Fibroblast of skin of right biceps (primary cell): ENCODE results near the gene MAST3.

ENCODE experiments used
- DNase-seq: peaks from one replicate; pipeline ENCODE4 v3.0.0-alpha.2; 2013

MAST3 gene

DNA sequence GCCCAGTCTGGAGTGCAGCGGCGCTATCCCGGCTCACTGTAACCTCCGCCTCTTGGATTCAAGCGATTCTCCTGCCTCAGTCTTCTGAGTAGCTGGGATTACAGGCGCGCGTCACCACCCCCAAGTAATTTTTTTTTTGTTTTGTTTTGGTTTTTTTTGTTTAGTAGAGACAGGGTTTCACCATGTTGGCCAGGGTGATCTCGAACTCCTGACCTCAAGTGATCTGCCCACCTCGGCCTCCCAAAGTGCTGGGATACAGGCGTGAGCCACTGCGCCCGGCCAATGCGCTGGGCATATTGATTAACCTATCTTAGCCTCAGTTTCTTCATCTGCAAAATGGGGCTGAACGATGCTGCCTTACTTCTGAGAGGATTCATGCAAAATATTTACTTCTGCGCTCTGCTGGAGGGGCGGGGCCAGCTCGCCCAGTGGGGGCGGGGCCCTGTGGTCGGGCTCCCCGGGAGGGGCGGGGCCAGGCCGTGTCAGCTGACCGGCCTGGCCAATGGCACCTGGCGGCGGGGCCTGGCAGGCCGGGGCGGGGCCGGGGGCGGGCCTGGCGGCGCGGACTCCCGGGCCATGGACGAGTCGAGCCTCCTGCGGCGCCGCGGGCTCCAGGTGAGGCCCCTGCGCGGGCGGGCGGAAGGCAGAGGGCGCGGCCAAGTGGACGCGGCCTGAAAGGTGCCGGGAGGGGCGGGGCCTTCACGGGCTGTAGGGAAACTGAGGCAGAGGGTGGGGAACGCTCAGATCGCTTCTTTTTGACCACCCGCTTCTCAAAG, at the start of gene MAST3:
Gene MAST3 (plus strand): TSS at position 562 of the 776 bp plus-strand sequence. CDS start 15 bp downstream, at position 577.
- peak; percentile 74 for DNase-seq

DNA sequence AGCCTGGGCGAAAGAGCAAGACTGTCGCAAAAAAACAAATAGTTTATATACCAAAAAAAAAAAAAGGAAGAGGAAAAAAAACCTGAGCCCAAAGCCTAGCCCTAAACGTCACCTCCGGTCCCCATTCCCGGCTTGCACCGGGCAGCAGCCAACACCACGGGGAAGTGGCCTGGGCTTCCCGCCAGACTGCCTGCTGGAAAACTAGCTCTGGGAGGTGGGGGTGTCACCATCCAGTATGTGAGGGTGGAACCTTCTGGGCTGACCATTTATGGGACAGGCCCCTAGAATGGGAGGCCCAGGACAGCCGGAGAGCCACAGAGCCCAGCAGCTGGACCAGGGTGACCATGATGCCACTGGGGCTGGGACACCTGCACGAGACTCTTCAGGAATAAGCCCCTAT, 48.2 kb upstream of the MAST3 start:
- peak; percentile 14 for DNase-seq

DNA sequence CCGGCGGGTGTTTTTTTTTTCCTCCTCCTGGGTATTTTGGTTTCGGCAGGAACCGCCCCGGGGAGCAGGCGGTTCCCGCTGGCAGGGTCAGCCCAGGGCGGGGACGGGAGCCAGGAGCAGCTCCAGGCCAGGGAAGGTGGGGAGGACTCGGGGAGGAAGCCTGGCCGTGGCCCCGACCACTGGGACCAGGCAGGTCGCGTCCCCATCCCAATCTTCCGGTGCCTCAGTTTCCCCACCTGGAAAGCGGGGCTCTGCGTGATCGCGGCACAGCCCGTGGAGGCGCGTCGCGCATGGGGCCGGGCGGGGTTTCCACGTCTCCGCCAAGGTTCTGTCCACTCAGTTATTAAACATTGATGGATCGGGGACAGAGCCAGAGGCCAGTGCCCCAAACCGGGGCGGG, 45.7 kb upstream of the MAST3 start:
- no peak for DNase-seq

DNA sequence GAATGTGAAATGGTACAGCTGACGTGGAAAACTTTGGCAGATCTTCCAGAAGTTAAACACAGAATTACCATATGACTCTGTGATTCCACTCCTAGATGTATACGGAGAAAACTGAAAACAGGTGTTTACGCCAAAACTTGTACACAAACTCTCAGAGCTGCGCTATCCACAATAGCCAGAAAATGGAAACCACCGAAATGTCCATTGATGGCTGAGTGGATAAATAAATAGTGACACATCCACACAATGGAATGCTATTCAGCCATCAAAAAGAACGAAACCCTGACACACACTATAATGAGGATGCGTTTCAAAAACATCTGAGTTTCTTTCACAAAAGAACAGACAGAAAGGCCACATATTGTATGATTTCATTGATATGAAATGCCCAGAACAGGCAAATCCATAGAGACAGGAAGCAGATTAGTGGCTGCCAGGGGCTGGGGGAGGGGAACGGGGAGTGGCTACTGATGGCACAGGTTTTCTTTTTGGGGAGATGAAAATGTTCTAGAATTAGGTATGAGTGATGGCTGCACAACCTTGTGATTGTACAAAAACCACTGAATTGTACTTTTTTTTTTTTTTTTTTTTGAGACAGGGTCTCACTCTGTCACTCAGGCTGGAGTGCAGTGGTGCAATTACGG, 43.9 kb upstream of the MAST3 start:
- peak; percentile 68 for DNase-seq

DNA sequence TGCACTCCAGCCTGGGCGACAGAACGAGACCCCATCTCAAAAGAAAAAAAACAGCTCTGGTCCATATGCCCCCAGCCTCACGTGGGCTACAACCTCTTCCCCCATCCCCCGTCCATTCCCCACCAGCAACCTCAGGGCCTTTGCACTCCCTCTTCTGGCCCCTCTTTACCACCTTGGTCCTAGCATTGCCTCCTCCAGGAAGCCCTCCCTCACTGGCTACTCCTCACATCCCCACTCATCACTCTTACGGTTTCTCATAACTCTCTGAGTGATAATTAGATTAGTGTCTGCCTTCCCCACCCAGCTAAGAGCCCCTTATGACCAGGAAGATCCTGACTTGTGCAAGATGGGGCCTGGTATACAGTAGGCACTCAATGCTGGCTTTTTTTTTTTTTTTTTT, 41.6 kb upstream of the MAST3 start:
- DNase-seq = no peak

DNA sequence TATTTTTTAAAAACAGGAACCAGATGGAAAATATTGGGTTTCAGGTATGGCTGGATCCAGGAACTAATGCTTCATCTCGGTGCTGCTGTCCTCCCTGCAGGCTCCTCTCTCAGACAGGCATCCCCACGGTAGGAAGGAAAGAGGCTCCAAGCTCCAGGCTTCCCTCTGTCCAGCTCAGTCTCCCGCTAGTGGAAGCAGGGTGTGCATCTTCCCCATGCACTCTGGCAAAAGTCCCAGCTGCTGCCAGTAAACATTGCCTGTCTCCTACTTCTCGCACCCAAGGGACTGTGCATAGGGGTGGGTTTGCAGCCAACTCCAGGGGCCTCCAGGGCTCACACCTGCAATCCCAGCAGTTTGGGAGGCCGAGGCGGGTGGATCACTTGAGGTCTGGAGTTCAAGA, 40.0 kb upstream of the MAST3 start:
- no peak for DNase-seq

DNA sequence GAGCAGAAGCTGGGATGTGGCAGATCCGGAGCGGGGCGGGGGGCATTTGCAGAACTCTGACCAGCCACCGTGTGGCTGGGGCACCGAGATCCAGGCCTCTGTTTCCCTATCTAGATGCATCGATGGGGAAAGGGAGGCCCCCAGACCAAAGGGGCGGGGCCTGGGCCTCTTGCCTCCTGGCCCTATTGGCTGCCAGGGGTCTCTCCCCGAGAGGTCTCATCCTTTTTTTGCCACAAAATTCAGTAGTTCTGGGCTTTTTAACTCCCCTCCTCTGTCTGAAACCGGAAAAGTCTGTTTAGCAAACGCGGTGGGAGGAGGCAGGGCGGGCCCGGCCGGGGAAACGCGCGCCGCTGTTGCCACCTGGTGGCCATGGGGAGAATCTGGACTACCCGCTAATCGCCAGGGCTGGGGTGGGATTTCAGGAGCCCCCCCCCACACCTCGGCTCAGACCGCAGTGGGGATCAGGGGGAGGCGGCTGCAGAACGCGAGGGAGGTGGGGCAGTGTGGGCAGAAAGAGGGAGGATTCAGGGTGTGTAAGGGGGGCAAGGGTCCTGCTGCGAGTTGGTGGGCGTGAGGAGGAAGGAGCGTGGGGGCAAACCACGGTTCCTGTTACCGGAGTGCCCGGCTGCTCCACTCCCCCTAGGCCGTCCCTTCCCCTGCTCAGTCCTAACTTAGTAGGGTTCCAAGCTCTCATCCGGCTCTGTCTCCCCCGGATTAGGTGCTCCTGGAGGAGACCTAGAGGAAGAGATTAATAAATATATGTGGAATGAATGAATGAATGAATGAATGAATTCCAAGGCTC, 39.2 kb upstream of the MAST3 start:
- DNase-seq = peak; percentile 74

DNA sequence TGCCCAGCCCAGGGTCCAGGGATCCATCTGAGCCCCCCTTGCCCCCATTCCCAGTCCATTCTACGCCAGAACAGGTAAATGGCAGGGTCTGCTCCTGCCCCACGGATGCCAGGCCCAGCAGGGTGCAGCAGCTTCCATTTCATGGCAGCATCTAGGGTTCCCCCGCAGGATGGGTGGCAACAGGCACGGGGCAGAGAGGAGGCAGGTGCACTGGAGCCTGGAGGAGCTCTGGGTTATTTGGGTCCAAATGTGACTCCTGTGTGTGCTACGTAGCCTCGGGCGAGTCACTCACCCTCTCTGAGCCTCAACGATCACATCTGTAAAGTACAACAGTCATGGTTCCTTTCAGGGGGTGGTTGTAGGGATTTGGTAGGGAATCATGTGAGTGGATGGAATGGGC, 38.3 kb upstream of the MAST3 start:
- no peak for DNase-seq

DNA sequence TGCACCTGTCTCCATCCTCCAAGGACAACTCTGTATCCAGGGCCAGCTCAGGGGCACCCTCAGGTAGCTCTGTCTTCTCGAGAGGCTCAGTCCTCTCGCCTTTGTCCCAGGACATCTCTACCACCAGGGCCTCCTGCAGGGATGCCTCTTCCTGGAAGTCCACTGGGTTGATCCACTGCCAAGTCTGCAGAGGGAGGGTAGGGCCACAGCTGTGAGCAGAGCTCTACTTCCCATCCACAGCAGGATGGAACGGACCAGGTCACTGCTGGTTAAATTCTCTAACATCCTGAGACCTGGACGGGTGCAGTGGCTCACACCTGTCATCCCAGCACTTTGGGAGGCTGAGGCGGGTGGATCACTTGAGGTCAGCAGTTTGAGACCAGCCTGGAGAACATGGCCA, 37.7 kb upstream of the MAST3 start:
- DNase-seq = no peak

DNA sequence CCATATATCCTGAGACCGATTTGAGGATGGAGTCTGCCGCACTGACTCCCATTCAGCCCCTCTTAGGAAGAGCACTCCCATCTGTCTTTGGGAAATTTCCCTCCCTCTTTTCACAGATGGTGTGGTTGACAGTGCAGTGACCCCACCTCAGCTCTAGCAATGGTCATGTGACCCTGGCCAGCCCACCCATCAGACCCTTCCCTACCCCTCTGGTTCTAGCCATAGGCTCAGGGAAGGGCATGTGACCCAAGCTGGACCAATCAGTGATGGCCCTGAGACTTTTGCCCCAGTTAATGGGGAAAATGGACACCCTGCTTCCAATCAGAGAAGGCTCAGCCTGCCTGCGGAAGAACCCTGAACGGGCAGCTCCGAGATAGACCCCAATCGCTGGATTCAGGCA, 37.1 kb upstream of the MAST3 start:
- DNase-seq = no peak

DNA sequence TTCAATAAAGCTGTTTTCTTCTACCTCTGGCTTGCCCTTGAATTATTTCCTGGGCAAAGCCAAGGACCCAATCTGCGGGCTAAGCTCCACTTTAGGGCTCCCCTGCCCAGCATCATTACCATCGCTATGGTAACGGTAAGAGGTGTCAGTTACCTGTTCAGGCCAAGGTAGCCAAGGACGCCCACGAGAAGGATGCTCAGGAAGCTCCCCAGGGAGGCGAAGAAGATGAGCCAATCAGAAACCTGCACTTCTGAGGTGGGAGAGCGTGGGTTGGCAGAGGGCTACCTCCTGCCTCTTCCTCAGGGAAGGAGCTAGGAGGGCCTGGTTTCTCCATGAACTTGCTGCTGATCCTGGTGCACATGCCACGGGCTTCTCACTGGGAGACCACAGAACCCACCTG, 35.5 kb upstream of the MAST3 start:
- DNase-seq = no peak

DNA sequence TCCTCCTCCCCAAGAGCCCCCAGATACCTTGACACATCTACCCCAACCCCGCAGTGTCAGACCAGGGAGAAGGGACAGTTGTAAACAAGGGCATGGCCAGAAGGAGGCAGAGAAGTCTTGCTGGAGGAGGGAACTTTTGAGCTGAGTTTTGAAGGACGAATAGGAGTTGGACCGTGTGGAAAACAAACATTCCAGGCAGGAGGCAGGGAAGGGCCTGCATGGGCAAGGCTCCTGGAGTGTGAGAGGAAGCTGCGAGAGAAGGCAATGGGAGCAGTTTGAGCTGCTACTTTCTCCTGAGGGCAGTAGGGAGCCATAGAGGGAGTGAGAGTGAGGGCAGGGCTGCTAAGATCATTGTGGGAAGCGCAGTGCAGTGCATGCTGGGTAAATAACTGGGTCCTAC, 34.1 kb upstream of the MAST3 start:
- DNase-seq = no peak

DNA sequence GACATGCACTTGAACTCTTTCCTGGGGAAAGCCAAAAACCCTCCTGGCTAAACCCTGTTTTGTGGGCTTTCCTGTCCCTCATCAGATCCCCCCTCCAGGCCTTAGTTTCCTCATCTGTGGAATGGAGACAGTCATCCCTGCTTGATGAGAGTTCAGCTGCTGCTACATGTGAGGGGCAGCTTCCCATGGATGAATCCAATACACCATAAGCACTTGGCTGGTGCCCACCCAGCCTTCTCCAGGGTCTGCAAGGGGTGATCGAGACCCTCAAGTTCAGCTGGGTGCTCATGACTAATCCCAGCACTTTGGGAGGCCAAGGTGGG, 32.4 kb upstream of the MAST3 start:
- DNase-seq = no peak

DNA sequence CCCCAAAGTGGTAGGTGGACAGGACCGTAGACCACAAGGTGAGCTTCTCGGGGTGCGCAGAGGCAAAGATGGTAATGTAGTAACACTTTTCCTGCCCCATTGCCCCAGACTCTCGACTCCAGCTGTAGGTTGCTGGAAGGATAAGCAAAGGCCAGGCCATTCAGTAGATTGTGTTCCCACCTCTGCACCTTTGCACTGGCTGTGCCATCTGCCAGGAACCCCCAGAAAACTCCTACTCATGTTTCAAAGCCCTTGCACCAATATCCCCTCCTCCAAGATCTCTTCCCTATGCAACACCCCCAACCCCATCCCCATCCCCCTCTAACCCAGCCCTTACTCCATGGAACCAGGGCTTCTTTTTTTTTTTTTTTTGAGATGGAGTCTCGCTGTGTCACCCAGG, 29.2 kb upstream of the MAST3 start:
- no peak for DNase-seq

DNA sequence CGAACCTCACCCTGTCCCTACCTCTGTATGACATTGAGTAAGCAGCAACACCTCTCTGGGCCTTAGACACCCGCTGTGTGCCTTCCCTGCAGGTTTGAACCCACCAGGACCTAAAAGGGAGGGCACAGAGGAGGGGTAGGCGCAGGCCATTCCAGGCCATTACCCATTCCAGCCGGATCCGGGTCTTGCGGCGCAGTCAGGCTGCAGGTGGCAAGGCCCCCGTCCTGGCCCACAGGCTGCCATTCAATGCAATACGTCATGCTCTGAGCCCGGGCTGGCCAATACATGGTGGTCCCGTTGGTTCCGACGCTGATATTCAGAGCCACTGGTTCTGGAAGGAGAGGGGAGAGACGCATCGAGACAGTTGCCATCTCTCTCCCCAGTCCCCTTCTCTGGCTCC, 28.2 kb upstream of the MAST3 start:
- DNase-seq = no peak

DNA sequence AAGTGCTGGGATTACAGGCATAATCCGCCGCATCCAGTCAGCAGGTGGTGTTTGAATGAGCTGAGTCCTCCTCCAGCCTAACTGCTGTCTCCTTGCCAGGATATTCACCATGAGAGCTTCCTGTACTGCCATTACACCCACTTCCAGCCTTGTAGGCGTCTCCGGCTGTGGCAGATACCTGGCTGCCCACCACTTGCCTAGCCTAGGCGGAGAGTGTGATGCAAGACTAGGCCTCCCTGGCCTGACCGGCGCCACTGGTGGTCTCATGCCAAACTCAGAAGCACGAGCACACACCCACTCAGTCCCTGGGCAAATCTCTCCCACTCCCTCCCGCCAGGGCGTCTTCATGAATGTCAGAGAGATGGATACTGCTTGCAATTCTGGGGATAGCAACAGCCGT, 27.4 kb upstream of the MAST3 start:
- DNase-seq = no peak

DNA sequence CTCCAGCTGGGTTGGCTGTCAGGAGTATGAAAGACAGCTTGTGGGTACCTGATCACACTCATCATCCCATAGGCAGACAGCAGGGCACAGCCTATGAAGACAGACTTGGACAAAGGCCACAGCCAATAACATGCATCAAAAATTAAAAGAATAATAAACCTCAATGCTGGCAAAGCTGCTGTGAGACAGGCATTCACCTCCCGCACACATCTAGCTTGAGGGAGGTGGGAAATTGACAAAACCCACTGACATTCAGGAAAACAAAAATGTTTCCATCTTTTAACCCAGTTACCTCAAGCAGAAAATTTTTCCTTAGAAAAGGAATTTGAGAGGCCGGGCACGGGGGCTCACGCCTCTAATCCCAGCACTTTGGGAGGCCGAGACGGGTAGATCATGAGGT, 25.2 kb upstream of the MAST3 start:
- no peak for DNase-seq

DNA sequence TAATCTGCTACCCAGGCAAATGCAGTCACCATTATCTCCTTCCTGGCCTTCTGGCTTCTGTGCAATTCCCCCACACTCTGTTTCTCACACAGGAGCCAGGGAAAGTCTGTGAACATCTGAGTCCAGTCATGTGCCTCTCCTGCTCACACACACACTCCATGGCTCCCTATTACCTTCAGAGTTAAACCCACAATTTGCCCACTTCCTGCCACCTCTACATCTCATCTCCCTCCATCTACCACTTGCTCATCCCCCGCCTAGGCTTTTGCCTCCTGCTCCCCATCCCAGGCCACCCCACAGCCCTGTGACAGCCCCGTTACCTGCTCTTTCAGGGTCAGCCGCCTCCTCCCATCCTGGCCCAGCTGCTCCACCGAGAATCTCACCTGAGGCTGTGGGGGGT, 24.4 kb upstream of the MAST3 start:
- DNase-seq = no peak

DNA sequence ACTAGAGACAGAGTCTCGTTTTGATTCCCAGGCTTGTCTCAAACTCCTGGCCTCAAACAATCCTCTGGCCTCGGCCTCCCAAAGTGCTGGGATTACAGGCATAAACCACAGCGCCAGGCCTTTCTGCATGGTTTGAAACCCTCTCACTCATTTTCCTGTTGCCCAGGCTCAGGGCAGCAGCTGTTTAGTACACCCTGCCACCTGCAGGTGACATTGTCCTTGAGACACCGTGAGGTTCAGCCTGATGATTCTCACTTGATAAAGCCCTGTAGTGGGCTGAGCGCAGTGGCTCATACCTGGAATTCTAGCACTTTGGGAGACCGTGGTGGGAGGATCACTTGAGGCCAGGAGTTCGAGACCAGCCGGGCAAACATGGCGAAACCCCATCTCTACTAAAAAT, 23.4 kb upstream of the MAST3 start:
- no peak for DNase-seq

DNA sequence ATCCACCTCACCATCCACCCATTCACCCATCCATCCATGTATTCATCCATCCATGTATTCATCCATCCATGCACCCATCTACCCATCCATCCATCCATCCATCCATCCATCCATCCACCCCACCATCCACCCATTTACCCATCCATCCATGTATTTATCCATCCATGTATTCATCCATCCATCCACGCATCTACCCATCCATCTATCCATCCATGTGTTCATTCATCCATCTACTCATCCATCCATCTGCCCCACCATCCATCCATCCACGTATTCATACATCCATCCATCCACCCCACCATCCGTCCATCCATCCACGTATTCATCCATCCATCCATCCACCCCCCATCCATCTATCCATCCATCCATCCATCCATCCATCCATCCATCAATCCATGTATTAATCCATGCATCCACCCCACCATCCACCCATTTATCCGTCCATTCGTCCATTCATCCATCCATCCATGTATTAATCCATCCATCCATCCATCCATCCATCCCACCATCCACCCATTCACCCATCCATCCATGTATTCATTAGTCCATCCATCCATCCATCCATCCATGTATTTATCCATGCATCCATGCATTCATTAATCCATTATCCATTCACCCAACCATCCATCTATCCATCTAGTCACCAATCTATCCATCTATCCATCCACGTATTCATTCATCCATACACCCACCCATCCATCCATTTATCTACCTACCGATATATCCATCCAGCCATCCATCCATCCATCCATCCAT, 13.5 kb upstream of the MAST3 start:
- no peak for DNase-seq

DNA sequence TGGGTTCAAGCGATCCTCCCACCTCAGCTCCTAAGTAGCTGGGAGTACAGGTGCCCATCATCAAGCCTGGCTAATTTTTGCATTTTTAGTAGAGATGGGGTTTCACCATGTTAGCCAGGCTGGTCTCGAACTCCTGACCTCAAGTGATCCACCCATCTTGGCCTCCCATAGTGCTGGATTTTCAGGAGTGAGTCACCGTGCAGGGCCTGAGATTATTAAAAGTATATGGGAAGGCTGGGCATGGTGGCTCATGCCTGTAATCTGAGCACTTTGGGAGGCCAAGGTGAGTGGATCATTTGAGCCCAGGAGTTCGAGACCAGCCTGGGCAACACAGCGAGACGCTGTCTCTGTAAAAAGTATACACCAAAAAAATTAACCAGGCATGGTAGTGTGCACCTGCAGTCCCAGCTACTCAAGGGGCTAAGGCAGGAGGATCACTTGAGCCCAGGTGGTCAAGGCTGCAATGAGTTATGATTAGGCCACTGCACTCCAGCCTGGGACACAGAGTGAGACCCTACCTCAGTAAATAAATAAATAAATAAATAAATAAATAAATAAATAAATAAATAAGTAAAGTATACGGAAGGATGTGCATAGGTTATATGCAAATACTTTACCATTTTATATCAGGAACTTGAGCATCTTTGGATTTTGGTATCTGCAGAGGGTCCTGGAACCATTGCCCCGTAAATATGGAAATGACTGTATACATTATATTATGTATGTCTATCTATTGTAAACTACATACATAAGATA, 11.7 kb upstream of the MAST3 start:
- no peak for DNase-seq

DNA sequence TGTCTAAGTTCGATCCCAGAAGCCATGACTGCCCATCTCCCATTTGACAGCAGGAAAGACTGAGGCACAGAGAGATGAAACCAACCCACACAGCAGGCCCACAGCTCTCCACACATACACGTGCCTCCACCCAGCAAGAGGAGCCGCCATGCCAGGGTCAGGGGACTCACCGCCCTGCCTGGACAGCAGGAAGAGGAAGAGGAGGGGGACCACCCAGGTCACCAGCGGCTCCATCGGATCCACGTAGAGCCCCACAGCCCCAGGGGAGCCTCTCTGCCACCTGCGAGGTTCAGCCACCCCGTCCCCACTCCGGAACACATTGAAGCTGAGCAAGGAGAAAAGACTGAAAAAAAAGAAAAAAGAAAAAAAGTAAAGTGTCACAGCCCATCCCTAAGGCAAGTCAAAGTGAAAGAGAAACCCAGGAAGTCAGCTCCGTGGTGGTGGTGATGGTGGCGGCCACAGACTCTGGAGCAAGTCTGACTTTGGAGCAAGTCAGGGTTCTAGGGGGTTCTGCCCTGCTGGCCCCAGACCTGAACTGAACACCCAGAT, 10.9 kb upstream of the MAST3 start, which contains the start of gene IL12RB1:
Gene IL12RB1 (minus strand): TSS at position 345 of the 549 bp plus-strand sequence. CDS start 111 bp downstream, at position 234.
- DNase-seq = no peak
